Tibial artery (tissue), 4 donors: ENCODE results near the gene LEMD2.

Source experiments
- DNase-seq, 2 donors: peaks; one replicate each; pipeline ENCODE4 v3.0.0-alpha.2; 2019
- H3K27ac ChIP-seq, 2 donors: fragments of 200-600 bp; sonication (generic) in 1 of 2; 1 replicate in 1 of 2; 2 replicates in 1 of 2; pipeline ENCODE4 v1.5.1; 2018 to 2019; ENCODE audit warnings: mild to moderate bottlenecking in 1 of 2
- H3K27me3 ChIP-seq, 2 donors: fragments of 200-600 bp; sonication (generic) in 1 of 2; one replicate each; pipeline versions ENCODE4 v1.5.1 to v1.6.0; 2016 to 2019
- H3K36me3 ChIP-seq, 3 donors: fragments of 200-600 bp; sonication (generic) in 2 of 3; one replicate each; pipeline ENCODE4 v1.5.1; 2016 to 2019; ENCODE audit warnings: mild to moderate bottlenecking in 2 of 3
- H3K4me1 ChIP-seq, 4 donors: fragments of 200-600 bp; sonication (generic) in 2 of 4; 1 replicate in 3 of 4; 2 replicates in 1 of 4; pipeline ENCODE4 v1.5.1; 2016 to 2019
- H3K4me3 ChIP-seq, 2 donors: fragments of 200-600 bp; sonication (generic) in 1 of 2; 1 replicate in 1 of 2; 2 replicates in 1 of 2; pipeline ENCODE4 v1.5.1; 2018 to 2019; ENCODE audit warnings: mild to moderate bottlenecking in 2 of 2
- H3K9me3 ChIP-seq, 3 donors: fragments of 200-600 bp; sonication (generic) in 1 of 3; one replicate each; pipeline ENCODE4 v1.5.1; 2016 to 2019
- CTCF ChIP-seq, 2 experiments: fragments of 200-600 bp in 1 of 2; fragments of 450-650 bp in 1 of 2; IDR thresholded peaks; one replicate each; pipeline ENCODE4 v1.5.1; 2017 to 2019; ENCODE audit warnings: antibody characterized with exemption in 2 of 2, mild to moderate bottlenecking in 1 of 2, moderate library complexity in 1 of 2
- intact Hi-C: fragments of 100-400 bp; cut with DNase I; formaldehyde crosslinking; loops from one replicate; pipeline ENCODE4 v1.15.0; 2023; ENCODE audit warnings: low total_unique reads

LEMD2 gene

GRCh38 chr6:33765368-33765767 lies 23.6 kb downstream of the LEMD2 start:
- Histone ChIP-seq H3K27me3 (peaks cover 0 to 3% of the 10 kb centered on the region in 2 donors), H3K27ac (no peak overlapping the region), H3K9me3 (no peaks in the 10 kb centered on the region), H3K36me3 (no peaks in the 10 kb centered on the region), H3K4me3 (no peak overlapping the region), H3K4me1 (peaks cover 0 to 20% (median 15%) of the 10 kb centered on the region in 4 donors)
- TF ChIP-seq CTCF (IDR thresholded peaks at IDR 0.05) = no peak
- intact Hi-C loops = loop anchor here (10.0 kb wide), 2 partner anchors 51 to 259 kb away; partner anchors contain the start of gene UQCC2
- DNase-seq = no peak

- Histone ChIP-seq H3K4me1 (peaks cover 0 to 9% (median 7%) of the 10 kb centered on the region in 4 donors), H3K27me3 (peaks cover 0 to 3% of the 10 kb centered on the region in 2 donors), H3K4me3 (no peak overlapping the region), H3K9me3 (no peaks in the 10 kb centered on the region), H3K27ac (no peak overlapping the region), H3K36me3 (no peaks in the 10 kb centered on the region)
- TF ChIP-seq CTCF (IDR thresholded peaks at IDR 0.05) = no peak
- intact Hi-C loops = loop anchor here (10.0 kb wide), 2 partner anchors 49 to 261 kb away; partner anchors contain the start of gene UQCC2
- DNase-seq = no peak
Measured at GRCh38 chr6:33764036-33764435, 24.9 kb downstream of the LEMD2 start.

GRCh38 chr6:33763483-33763882 lies 25.4 kb downstream of the LEMD2 start:
- Histone ChIP-seq H3K36me3 (no peaks in the 10 kb centered on the region), H3K9me3 (no peaks in the 10 kb centered on the region), H3K4me3 (no peak overlapping the region), H3K27me3 (peaks cover 0 to 3% of the 10 kb centered on the region in 2 donors), H3K4me1 (peaks cover 0 to 5% (median 2%) of the 10 kb centered on the region in 4 donors), H3K27ac (no peak overlapping the region)
- TF ChIP-seq CTCF (IDR thresholded peaks at IDR 0.05) = no peak
- intact Hi-C loops = loop anchor here (10.0 kb wide), 2 partner anchors 49 to 261 kb away; partner anchors contain the start of gene UQCC2
- DNase-seq = no peak

- no peaks in the 10 kb centered on the region for H3K9me3 ChIP-seq
- H3K36me3 ChIP-seq = no peaks in the 10 kb centered on the region
- peaks cover 0 to 5% (median 0%) of the 10 kb centered on the region in 4 donors for H3K4me1 ChIP-seq
- H3K27ac ChIP-seq = no peak overlapping the region
- intact Hi-C loops = loop anchor here (10.0 kb wide), 2 partner anchors 48 to 262 kb away; partner anchors contain the start of gene UQCC2
- no peak overlapping the region for H3K4me3 ChIP-seq
- peaks cover 0 to 3% of the 10 kb centered on the region in 2 donors for H3K27me3 ChIP-seq
- no peak for DNase-seq
- TF ChIP-seq CTCF (IDR thresholded peaks at IDR 0.05) = no peak
Measured at GRCh38 chr6:33762713-33763112, 26.2 kb downstream of the LEMD2 start.

- intact Hi-C loops = loop anchor here (10.0 kb wide), 2 partner anchors 47 to 263 kb away; partner anchors contain the start of gene UQCC2
- H3K27ac ChIP-seq = no peak overlapping the region
Measured at GRCh38 chr6:33761922-33762629, 26.9 kb downstream of the LEMD2 start.

More at GRCh38 chr6:33761922-33762629, 26.9 kb downstream of the LEMD2 start:
- Histone ChIP-seq H3K9me3 (no peaks in the 10 kb centered on the region), H3K27me3 (peaks cover 0 to 3% of the 10 kb centered on the region in 2 donors), H3K4me1 (peaks cover 0 to 5% (median 0%) of the 10 kb centered on the region in 4 donors), H3K4me3 (no peak overlapping the region), H3K36me3 (no peaks in the 10 kb centered on the region)
- DNase-seq = no peak
- peak; percentile 34 to 45 for TF ChIP-seq CTCF (IDR thresholded peaks at IDR 0.05)
